Effector memory CD8-positive, alpha-beta T cell (primary cell): Measurements from ENCODE around the gene CAMKMT.

ENCODE experiments used
- ATAC-seq: fragments of 150-1000 bp; cut with Tn5 transposase; replicated peaks from 2 replicates; pipeline ENCODE4 v1.10.0; 2021; ENCODE audit warnings: mild to moderate bottlenecking, moderate library complexity
- DNase-seq, 3 experiments: peaks; one replicate each; pipeline ENCODE4 v3.0.0; 2021
- H3K27ac Mint-ChIP-seq, 2 donors: one replicate each; pipeline ENCODE4 v1.8.0; 2022; ENCODE audit warnings: mild to moderate bottlenecking in 2 of 2, mixed read lengths in 2 of 2, moderate library complexity in 2 of 2
- H3K27me3 Mint-ChIP-seq, 2 donors: one replicate each; pipeline ENCODE4 v1.8.0; 2022; ENCODE audit warnings: mixed read lengths in 2 of 2
- H3K36me3 Mint-ChIP-seq: one replicate; pipeline ENCODE4 v1.8.0; 2022; ENCODE audit warnings: mild to moderate bottlenecking, moderate library complexity, mixed read lengths; ENCODE audit not compliant: insufficient read depth
- H3K4me1 Mint-ChIP-seq, 2 donors: one replicate each; pipeline ENCODE4 v1.8.0; 2022; ENCODE audit warnings: low read depth in 2 of 2, mixed read lengths in 2 of 2
- H3K4me3 Mint-ChIP-seq, 2 donors: one replicate each; pipeline ENCODE4 v1.8.0; 2022; ENCODE audit warnings: mild to moderate bottlenecking in 2 of 2, mixed read lengths in 2 of 2, moderate library complexity in 2 of 2
- H3K9me3 Mint-ChIP-seq, 2 donors: one replicate each; pipeline ENCODE4 v1.8.0; 2022; ENCODE audit warnings: mixed read lengths in 2 of 2

Gene CAMKMT

DNA sequence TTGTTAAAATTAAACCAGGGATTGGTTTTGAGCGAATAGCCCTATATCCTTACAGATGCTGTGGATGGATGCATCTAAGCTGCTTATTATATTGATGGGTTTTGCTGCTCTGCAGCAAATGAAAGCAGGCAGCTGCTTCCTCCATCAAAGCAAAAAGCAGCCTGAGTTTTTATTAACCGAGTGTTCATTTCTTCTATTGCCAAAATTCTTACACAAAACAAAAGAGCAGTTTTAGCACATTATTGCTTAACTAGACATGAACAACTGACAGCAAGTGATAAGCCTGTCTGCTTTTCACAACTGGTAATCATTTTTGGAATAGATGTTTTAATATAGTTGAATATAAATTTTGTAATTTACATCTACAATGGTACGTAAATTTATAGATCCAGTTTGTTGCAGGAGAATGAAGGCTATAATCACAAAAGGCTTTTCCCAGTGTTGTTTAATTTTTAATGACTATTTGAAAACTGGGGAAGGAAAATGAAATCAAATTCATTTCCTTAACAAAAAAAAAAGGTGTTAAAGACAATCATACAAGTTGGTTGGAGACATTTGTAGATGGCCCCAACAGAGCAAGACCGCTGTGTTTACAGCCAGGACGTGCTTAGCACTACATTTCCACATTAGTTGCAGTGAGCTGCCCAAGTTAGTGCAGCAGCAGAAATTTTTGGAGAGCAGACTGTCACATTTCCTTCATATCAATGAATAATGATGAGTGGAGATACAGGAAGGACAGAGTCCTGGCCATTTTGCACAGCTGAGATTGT is 326.1 kb downstream of the CAMKMT start:
- H3K27ac Mint-ChIP-seq = no peak overlapping the region
- DNase-seq = no peak
- ATAC-seq = no peak
- H3K36me3 Mint-ChIP-seq = no peaks in the 10 kb centered on the region
- H3K9me3 Mint-ChIP-seq = no peaks in the 10 kb centered on the region
- H3K27me3 Mint-ChIP-seq = no peaks in the 10 kb centered on the region
- no peak overlapping the region for H3K4me3 Mint-ChIP-seq
- no peaks in the 10 kb centered on the region for H3K4me1 Mint-ChIP-seq

DNA sequence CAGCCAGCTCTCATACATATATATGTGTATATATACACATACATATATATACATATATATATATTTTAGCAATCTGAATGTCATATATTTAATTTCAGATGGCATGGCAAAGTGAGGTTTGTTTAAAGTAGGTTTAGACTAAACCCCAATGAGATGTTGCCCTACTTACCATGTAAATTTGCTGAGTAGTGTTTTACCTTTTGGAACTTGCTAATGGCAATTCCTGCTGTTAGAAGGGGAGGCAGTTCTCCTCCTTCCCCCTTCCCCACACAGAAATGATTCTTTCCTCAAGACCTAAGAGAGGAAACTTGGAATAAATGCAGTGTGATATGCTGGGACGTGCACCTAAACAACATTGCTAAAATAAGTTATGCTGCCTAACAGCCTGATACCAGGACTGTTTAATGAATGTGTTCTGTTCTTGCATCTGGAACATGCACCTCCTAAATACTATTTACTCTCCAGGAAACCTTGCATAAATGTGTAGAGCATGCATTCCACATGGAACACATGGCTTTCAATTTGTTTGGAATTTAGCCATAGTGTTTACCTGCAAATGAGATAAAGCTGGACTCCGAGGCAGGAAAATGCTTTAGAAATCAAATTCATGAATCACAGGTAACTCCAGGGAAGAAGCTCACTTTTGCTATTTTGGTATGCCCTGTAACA is 326.8 kb downstream of the CAMKMT start:
- DNase-seq (no peak), ATAC-seq (no peak)
- H3K4me1 Mint-ChIP-seq = no peaks in the 10 kb centered on the region
- H3K27ac Mint-ChIP-seq = no peak overlapping the region
- no peak overlapping the region for H3K4me3 Mint-ChIP-seq
- no peaks in the 10 kb centered on the region for H3K9me3 Mint-ChIP-seq
- no peaks in the 10 kb centered on the region for H3K36me3 Mint-ChIP-seq
- no peaks in the 10 kb centered on the region for H3K27me3 Mint-ChIP-seq

DNA sequence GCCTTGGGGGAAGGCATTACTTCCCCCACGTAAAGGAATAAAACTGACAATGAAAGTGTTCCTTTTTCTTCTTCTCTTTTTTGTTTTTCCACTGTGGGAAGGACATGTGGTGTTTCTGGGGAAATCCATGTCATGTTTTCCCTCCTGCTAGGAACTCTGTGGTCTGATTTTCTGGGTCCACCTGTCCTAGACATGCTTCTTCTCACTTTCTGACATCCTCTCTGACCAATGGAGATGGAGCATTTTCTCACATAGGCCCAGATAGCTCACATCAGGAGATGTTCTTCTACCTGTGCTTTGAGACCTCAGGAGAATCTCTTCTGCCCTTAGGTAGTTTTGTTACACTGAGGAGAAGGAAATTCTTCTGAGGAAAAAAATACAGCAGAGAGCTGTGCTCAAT is 327.8 kb downstream of the CAMKMT start:
- H3K9me3 Mint-ChIP-seq = no peaks in the 10 kb centered on the region
- H3K27ac Mint-ChIP-seq = no peak overlapping the region
- no peaks in the 10 kb centered on the region for H3K36me3 Mint-ChIP-seq
- no peak for ATAC-seq
- no peaks in the 10 kb centered on the region for H3K27me3 Mint-ChIP-seq
- no peak for DNase-seq
- no peak overlapping the region for H3K4me3 Mint-ChIP-seq
- no peaks in the 10 kb centered on the region for H3K4me1 Mint-ChIP-seq

DNA sequence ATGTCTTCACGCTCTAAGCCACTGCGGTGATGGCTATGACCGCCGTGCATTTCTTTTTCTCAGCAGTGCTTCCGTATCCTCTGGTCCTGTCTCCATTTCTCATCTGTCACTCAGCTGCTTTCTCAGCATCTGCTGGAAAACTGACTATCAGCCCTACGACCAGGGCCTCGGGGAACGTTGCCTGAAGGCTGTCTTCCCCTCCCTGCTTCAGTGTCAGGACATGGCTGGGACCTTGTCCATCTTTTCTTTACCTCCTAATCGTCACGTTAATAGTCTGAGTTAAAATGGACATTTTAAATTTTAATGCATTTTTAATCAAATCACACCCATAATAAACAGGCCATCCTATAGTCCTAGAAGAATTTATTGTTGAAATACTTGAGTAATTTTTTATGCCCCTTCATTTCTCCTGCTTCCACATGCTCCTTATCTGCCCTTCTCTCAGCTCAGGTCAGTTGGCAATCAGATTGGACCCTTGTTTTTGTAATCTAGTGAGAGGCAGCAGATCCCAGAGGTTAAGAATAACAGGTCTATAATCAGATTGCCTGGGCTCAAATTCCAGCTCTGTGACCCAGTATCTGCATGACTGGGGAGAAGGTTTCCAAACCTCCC is 329.5 kb downstream of the CAMKMT start:
- H3K4me1 Mint-ChIP-seq = no peaks in the 10 kb centered on the region
- ATAC-seq = no peak
- H3K4me3 Mint-ChIP-seq = no peak overlapping the region
- no peaks in the 10 kb centered on the region for H3K27me3 Mint-ChIP-seq
- no peak overlapping the region for H3K27ac Mint-ChIP-seq
- H3K9me3 Mint-ChIP-seq = no peaks in the 10 kb centered on the region
- H3K36me3 Mint-ChIP-seq = no peaks in the 10 kb centered on the region
- no peak for DNase-seq

- Mint-ChIP-seq H3K4me3 (no peak overlapping the region), H3K27ac (no peak overlapping the region), H3K27me3 (no peaks in the 10 kb centered on the region), H3K9me3 (no peaks in the 10 kb centered on the region), H3K4me1 (no peaks in the 10 kb centered on the region), H3K36me3 (no peaks in the 10 kb centered on the region)
- DNase-seq (no peak), ATAC-seq (no peak)
Observed at GRCh38 chr2:44692821-44693220, 331.1 kb downstream of the CAMKMT start.

- H3K27me3 Mint-ChIP-seq = no peaks in the 10 kb centered on the region
Observed at GRCh38 chr2:44700824-44701223, 339.1 kb downstream of the CAMKMT start.

DNA sequence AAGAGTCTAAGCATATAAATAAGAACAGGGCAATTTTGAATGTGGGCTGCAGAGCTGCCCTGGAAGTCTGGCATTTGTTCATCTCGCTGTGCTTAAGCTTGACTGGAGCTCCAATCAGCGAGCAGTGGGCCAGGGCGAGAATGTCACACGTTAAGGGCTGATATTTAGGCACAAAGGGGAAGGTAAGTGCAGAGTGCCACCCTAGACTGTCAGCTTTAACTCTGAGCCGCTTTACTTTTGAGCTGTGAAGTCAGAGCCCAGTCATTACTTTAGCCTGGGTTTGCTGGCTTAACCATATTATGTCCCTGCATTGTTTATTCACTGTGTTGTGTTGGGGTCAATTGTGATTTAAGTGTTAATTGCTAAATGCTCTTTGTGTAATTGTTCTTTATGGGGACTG is 343.6 kb downstream of the CAMKMT start:
- no peak for DNase-seq
- Mint-ChIP-seq H3K4me1 (peaks cover 0 to 3% of the 10 kb centered on the region in 2 donors), H3K9me3 (no peaks in the 10 kb centered on the region), H3K4me3 (no peak overlapping the region), H3K27ac (no peak overlapping the region), H3K36me3 (peaks cover 5% of the 10 kb centered on the region), H3K27me3 (no peaks in the 10 kb centered on the region)
- ATAC-seq = no peak

More at GRCh38 chr2:44700824-44701223, 339.1 kb downstream of the CAMKMT start:
- Mint-ChIP-seq H3K9me3 (no peaks in the 10 kb centered on the region), H3K36me3 (peaks cover 5% of the 10 kb centered on the region), H3K4me1 (no peaks in the 10 kb centered on the region), H3K4me3 (no peak overlapping the region), H3K27ac (no peak overlapping the region)
- ATAC-seq (no peak), DNase-seq (no peak)

- peak overlapping the region in 1 of 2 donors; percentile 29 for H3K27ac Mint-ChIP-seq
- H3K36me3 Mint-ChIP-seq = peaks cover 5% of the 10 kb centered on the region
- no peaks in the 10 kb centered on the region for H3K27me3 Mint-ChIP-seq
- no peaks in the 10 kb centered on the region for H3K9me3 Mint-ChIP-seq
- DNase-seq (no peak), ATAC-seq (no peak)
- H3K4me3 Mint-ChIP-seq = no peak overlapping the region
- H3K4me1 Mint-ChIP-seq = peaks cover 0 to 3% of the 10 kb centered on the region in 2 donors
Observed at GRCh38 chr2:44705876-44706480, 344.2 kb downstream of the CAMKMT start.

DNA sequence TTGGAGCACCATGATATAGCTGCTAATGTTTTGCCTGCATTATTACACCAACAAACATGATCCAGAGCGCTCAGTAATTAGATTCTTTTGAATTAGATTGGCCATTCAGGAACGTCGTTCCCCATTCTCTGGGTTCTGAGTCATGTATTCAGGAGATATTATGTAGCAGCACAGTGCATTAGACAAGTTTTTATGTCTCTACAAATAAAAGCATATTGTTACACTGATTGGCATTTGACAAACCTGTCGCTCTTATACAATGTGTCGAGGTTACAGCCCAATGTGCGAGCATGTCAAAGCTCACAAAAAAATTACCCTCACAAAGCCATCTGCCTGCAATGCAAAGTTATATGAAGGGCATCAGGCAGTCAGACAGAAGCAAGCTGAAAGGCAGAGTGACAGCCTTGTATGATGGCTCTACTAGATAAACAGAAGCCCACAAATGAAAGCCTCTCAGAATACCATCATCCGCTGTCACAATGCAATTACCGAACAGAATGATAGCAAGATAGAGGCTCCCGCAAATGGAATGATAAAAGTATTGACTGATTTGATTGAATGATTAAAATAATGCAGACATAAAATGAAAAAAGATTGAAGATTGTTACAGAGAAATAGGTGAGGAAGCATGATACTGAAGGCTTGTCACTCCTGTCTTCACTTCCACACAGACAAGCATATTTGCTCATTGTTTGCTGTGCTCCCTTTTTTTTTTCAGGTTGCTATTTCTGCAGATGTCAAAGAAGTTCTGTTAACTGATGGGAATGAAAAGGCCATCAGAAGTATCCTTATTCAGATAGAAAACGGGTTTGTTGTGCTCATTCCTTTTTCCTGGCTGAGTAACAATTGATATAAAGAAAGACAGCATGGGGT is 345.2 kb downstream of the CAMKMT start:
- no peak for ATAC-seq
- no peak for DNase-seq
- Mint-ChIP-seq H3K4me1 (peaks cover 0 to 3% of the 10 kb centered on the region in 2 donors), H3K27me3 (no peaks in the 10 kb centered on the region), H3K27ac (no peak overlapping the region), H3K36me3 (peaks cover 5% of the 10 kb centered on the region), H3K4me3 (no peak overlapping the region), H3K9me3 (no peaks in the 10 kb centered on the region)

DNA sequence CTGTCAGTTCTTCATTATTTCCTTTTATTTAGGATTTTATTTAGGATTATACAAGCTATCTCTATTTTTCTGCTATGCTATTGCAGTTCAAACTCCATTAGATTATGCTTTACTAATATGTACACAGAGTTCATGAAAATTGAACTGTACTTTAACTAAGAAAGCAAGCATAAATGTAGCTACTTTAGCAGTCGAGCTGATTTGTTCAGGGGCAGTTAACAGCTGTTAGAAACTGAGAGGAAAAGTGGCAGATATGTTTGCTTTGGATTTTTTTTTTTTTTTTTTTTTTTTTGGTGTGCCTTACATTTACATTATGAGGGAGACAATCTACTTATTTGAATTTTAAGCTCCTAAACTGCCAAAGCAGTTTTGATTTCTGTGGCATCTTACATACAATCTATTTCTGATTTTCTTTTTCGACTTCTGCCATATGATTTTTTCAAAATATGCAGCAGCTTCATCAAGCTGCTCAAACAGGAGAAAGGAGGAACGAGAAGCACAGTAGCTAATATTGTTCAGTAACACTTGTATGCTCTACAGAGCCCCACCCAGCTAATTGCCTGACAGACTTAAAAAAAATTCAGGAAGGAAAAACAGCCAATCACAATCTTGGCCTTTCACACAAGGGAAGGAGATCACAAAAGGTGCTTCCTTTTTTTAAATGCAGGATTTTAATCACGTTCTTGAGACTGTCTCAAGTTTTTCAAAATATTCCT is 346.4 kb downstream of the CAMKMT start:
- H3K36me3 Mint-ChIP-seq = peaks cover 5% of the 10 kb centered on the region

GRCh38 chr2:44708661-44709000 is 346.9 kb downstream of the CAMKMT start:
- H3K36me3 Mint-ChIP-seq = peaks cover 5% of the 10 kb centered on the region
- DNase-seq (no peak), ATAC-seq (no peak)
- no peak overlapping the region for H3K27ac Mint-ChIP-seq
- no peaks in the 10 kb centered on the region for H3K9me3 Mint-ChIP-seq
- H3K4me3 Mint-ChIP-seq = no peak overlapping the region
- peaks cover 0 to 6% of the 10 kb centered on the region in 2 donors for H3K4me1 Mint-ChIP-seq
- no peaks in the 10 kb centered on the region for H3K27me3 Mint-ChIP-seq

More for the DNA sequence above, 346.4 kb downstream of the CAMKMT start:
- no peak for DNase-seq
- ATAC-seq = no peak
- H3K4me3 Mint-ChIP-seq = no peak overlapping the region
- no peak overlapping the region for H3K27ac Mint-ChIP-seq
- H3K4me1 Mint-ChIP-seq = peaks cover 0 to 3% of the 10 kb centered on the region in 2 donors
- no peaks in the 10 kb centered on the region for H3K27me3 Mint-ChIP-seq
- no peaks in the 10 kb centered on the region for H3K9me3 Mint-ChIP-seq

- no peak for DNase-seq
- Mint-ChIP-seq H3K4me1 (peaks cover 0 to 3% of the 10 kb centered on the region in 2 donors), H3K27me3 (no peaks in the 10 kb centered on the region), H3K36me3 (peaks cover 2% of the 10 kb centered on the region), H3K27ac (peak overlapping the region in 1 of 2 donors; percentile 22), H3K9me3 (no peaks in the 10 kb centered on the region), H3K4me3 (no peak overlapping the region)
- ATAC-seq = no peak
Observed at GRCh38 chr2:44713170-44713569, 351.4 kb downstream of the CAMKMT start.
